NCI-H748 (cell line): ENCODE measurements around the gene ABCD3.

ENCODE experiments used
- DNase-seq: peaks from one replicate; lab custom pipeline; 2025; ENCODE audit not compliant: unreplicated experiment; lab: John Stamatoyannopoulos, UW

Gene ABCD3

GRCh38 chr1:94456736-94457135 lies 38.5 kb downstream of the ABCD3 start:
- no peak for DNase-seq

- DNase-seq = no peak
Measured at GRCh38 chr1:94462606-94463005, 44.4 kb downstream of the ABCD3 start.

GRCh38 chr1:94463056-94463764 lies 45.0 kb downstream of the ABCD3 start:
- DNase-seq = no peak

- DNase-seq = peak; percentile 3
Measured at GRCh38 chr1:94463765-94464330, 45.7 kb downstream of the ABCD3 start.

- no peak for DNase-seq
Measured at GRCh38 chr1:94468708-94469107, 50.5 kb downstream of the ABCD3 start.

- DNase-seq = no peak
Measured at GRCh38 chr1:94471271-94471670, 53.1 kb downstream of the ABCD3 start.

- no peak for DNase-seq
Measured at GRCh38 chr1:94475232-94475631, 57.0 kb downstream of the ABCD3 start.

- DNase-seq = no peak
Measured at GRCh38 chr1:94479682-94480081, 61.5 kb downstream of the ABCD3 start.

GRCh38 chr1:94481473-94481933 lies 63.3 kb downstream of the ABCD3 start:
- peak; percentile 46 for DNase-seq

GRCh38 chr1:94486990-94487389 lies 68.8 kb downstream of the ABCD3 start:
- no peak for DNase-seq

GRCh38 chr1:94490556-94490955 lies 72.4 kb downstream of the ABCD3 start:
- DNase-seq = no peak

GRCh38 chr1:94496076-94496755 lies 78.0 kb downstream of the ABCD3 start:
- DNase-seq = no peak

- no peak for DNase-seq
Measured at GRCh38 chr1:94501426-94501825, 83.2 kb downstream of the ABCD3 start.

GRCh38 chr1:94501935-94502334 lies 83.7 kb downstream of the ABCD3 start:
- no peak for DNase-seq

- DNase-seq = no peak
Measured at GRCh38 chr1:94503153-94503552, 85.0 kb downstream of the ABCD3 start.

- no peak for DNase-seq
Measured at GRCh38 chr1:94504601-94505000, 86.4 kb downstream of the ABCD3 start.

GRCh38 chr1:94512816-94513215 lies 94.6 kb downstream of the ABCD3 start:
- no peak for DNase-seq

GRCh38 chr1:94514095-94514727 lies 96.0 kb downstream of the ABCD3 start:
- DNase-seq = peak; percentile 2

- DNase-seq = no peak
Measured at GRCh38 chr1:94515296-94515947, 97.2 kb downstream of the ABCD3 start.

GRCh38 chr1:94519351-94519750 lies 101.2 kb downstream of the ABCD3 start:
- DNase-seq = no peak

GRCh38 chr1:94522304-94522703 lies 104.1 kb downstream of the ABCD3 start:
- peak; percentile 32 for DNase-seq
